ENCODE data around the gene HSPB9.

The HSPB9 gene, protein sequence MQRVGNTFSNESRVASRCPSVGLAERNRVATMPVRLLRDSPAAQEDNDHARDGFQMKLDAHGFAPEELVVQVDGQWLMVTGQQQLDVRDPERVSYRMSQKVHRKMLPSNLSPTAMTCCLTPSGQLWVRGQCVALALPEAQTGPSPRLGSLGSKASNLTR

GRCh38 chr17:42122371-42123303 lies at the start of gene HSPB9:
Gene HSPB9, plus strand, starts transcription at chr17:42122804. Its CDS starts 47 bp downstream, at chr17:42122851.
- no peak for DNase-seq (ENCODE audit: low read depth)
- H3K4me3 ChIP-seq (ENCODE audit: low read length) = no peak within 1 kb of the TSS
- TF ChIP-seq, protein P1, sequence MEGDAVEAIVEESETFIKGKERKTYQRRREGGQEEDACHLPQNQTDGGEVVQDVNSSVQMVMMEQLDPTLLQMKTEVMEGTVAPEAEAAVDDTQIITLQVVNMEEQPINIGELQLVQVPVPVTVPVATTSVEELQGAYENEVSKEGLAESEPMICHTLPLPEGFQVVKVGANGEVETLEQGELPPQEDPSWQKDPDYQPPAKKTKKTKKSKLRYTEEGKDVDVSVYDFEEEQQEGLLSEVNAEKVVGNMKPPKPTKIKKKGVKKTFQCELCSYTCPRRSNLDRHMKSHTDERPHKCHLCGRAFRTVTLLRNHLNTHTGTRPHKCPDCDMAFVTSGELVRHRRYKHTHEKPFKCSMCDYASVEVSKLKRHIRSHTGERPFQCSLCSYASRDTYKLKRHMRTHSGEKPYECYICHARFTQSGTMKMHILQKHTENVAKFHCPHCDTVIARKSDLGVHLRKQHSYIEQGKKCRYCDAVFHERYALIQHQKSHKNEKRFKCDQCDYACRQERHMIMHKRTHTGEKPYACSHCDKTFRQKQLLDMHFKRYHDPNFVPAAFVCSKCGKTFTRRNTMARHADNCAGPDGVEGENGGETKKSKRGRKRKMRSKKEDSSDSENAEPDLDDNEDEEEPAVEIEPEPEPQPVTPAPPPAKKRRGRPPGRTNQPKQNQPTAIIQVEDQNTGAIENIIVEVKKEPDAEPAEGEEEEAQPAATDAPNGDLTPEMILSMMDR (conservative IDR thresholded peaks at IDR 0.05; ENCODE audit: low read length) = no peak

DNA sequence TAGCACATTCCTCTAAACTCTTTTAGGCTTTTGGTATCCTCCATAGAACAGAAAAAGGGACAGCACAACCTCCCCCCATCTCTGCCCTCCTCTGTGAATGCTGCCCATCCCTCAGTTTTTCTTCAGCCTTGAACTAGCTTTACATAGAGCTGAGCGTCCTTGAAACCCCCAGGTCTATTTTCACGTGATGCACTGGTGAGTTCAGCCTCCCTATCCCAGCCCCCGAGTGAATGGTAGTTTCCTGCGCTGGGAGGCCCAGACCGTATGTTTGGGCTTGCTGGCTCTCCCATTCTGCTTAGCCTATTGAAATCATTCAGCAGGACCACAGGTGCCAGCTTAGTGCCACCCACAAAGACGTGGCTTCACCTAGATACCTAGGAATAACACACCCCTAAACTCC lies 46.8 kb upstream of the HSPB9 start:
- TF ChIP-seq, protein P1 (conservative IDR thresholded peaks at IDR 0.05; ENCODE audit: low read length) = no peak
- DNase-seq (ENCODE audit: low read depth) = no peak
- no peak overlapping the region for H3K4me3 ChIP-seq (ENCODE audit: low read length)

GRCh38 chr17:42076797-42077559 lies 45.6 kb upstream of the HSPB9 start:
- H3K4me3 ChIP-seq (ENCODE audit: low read length) = no peak overlapping the region
- DNase-seq (ENCODE audit: low read depth) = no peak
- TF ChIP-seq, protein P1 (conservative IDR thresholded peaks at IDR 0.05; ENCODE audit: low read length) = no peak

DNA sequence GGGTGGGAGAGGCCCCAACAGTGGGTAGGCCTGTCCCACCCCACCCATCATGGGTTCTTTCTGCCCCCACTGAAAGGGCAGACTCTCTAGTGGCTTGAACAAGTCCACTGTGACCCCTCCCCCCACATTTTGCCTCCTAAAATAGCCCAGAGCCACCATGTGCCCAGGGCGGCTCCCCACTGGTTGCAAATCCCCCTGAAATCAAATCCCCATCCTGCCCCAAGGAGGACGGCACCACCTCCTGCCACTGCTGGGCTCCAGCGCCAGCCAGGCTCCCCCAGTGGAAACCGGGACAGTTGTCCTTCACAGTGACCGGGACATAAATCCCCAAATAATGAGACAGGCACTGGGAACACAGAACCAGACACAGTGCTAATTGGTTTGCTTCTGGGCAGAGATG lies 44.8 kb upstream of the HSPB9 start:
- TF ChIP-seq, protein P1 (conservative IDR thresholded peaks at IDR 0.05; ENCODE audit: low read length) = no peak
- no peak for DNase-seq (ENCODE audit: low read depth)
- no peak overlapping the region for H3K4me3 ChIP-seq (ENCODE audit: low read length)

- no peak for DNase-seq (ENCODE audit: low read depth)
- no peak overlapping the region for H3K4me3 ChIP-seq (ENCODE audit: low read length)
- TF ChIP-seq, protein P1 (conservative IDR thresholded peaks at IDR 0.05; ENCODE audit: low read length) = no peak
Observed at GRCh38 chr17:42078396-42079043, 44.1 kb upstream of the HSPB9 start.

GRCh38 chr17:42079541-42079940 lies 43.1 kb upstream of the HSPB9 start:
- no peak overlapping the region for H3K4me3 ChIP-seq (ENCODE audit: low read length)
- no peak for DNase-seq (ENCODE audit: low read depth)
- TF ChIP-seq, protein P1 (conservative IDR thresholded peaks at IDR 0.05; ENCODE audit: low read length) = no peak

Measured in AG10803 (cell line).